Measurements from ENCODE around the gene RTL9.

Gene RTL9

DNA sequence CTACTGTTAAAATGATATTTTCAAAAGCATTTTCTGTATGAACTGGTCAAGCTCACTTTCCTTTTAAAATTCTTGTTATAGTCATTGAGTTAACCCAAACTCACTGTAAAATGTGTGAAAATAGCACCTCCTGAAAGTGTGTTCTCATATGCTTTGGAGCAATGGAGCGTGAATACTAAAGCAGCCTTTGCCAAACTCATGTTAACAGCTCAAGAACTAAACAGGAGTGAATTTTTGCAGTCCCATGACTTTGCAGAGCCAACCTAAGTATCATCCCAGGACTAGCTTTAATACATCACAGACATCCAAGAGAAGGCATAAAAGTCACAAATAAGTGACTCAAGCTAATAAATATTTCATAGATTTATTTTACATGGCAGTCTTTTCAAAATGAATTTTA lies 43.1 kb upstream of the RTL9 start:
- Histone ChIP-seq H4K91ac (ENCODE audit: low read length) (no peak overlapping the region), H3K4me2 (ENCODE audit: low read length, poor library complexity, severe bottlenecking) (peak overlapping the region; percentile 34), H3K4me3 (ENCODE audit: insufficient read depth in 1 of 2, low read depth in 1 of 2, low read length in 2 of 2) (peak overlapping the region in 1 of 2 experiments; percentile 83), H2BK120ac (ENCODE audit: low read depth, low read length) (no peak overlapping the region), H2BK5ac (ENCODE audit: low read depth, low read length, poor library complexity, severe bottlenecking) (no peak overlapping the region), H2BK15ac (ENCODE audit: low read depth, poor library complexity, severe bottlenecking) (no peak overlapping the region), H3K14ac (ENCODE audit: low read length in 2 of 2) (no peak overlapping the region), H3K27me3 (ENCODE audit: control insufficient read depth in 1 of 2, insufficient read depth in 1 of 2, low read length in 2 of 2) (peaks cover 0 to 9% of the 10 kb centered on the region in 2 experiments), H3K79me1 (replicated peaks; ENCODE audit: low read length, poor library complexity, severe bottlenecking) (no peaks in the 10 kb centered on the region), H4K8ac (ENCODE audit: low read length) (no peak overlapping the region), H3K4me1 (ENCODE audit: control insufficient read depth, insufficient read depth, low read depth, low read length) (no peaks in the 10 kb centered on the region), H3K23ac (ENCODE audit: low read length in 2 of 2) (no peak overlapping the region), H2AK5ac (ENCODE audit: low read length, severe bottlenecking) (no peak overlapping the region), H3K9me3 (ENCODE audit: control insufficient read depth, low read length) (no peaks in the 10 kb centered on the region), H3K9ac (ENCODE audit: low read length) (peak overlapping the region; percentile 94), H2BK12ac (ENCODE audit: low read length in 2 of 2) (no peak overlapping the region), H3K27ac (ENCODE audit: low read length, poor library complexity, severe bottlenecking) (no peak overlapping the region), H3K36me3 (ENCODE audit: control insufficient read depth in 1 of 2, insufficient read depth in 2 of 2, low read depth in 1 of 2, low read length in 2 of 2) (no peaks in the 10 kb centered on the region), H3K4ac (ENCODE audit: low read depth in 1 of 2, low read length in 2 of 2) (no peak overlapping the region), H3K18ac (ENCODE audit: low read depth in 1 of 2, low read length in 2 of 2) (no peak overlapping the region), H2AFZ (ENCODE audit: low read depth, low read length) (no peak overlapping the region)
- 94% methylated on average over 1 of the region's 1 CpG for WGBS
- DNase-seq: no peak

- H4K8ac ChIP-seq (ENCODE audit: low read length): no peak overlapping the region
- no peak overlapping the region for H3K18ac ChIP-seq (ENCODE audit: low read depth in 1 of 2, low read length in 2 of 2)
- no peak overlapping the region for H3K14ac ChIP-seq (ENCODE audit: low read length in 2 of 2)
- H3K4me1 ChIP-seq (ENCODE audit: control insufficient read depth, insufficient read depth, low read depth, low read length): no peaks in the 10 kb centered on the region
- peaks cover 0 to 9% of the 10 kb centered on the region in 2 experiments for H3K27me3 ChIP-seq (ENCODE audit: control insufficient read depth in 1 of 2, insufficient read depth in 1 of 2, low read length in 2 of 2)
- H2AK5ac ChIP-seq (ENCODE audit: low read length, severe bottlenecking): no peak overlapping the region
- no peak overlapping the region for H3K23ac ChIP-seq (ENCODE audit: low read length in 2 of 2)
- peak overlapping the region in 1 of 2 experiments; percentile 83 for H3K4me3 ChIP-seq (ENCODE audit: insufficient read depth in 1 of 2, low read depth in 1 of 2, low read length in 2 of 2)
- H3K27ac ChIP-seq (ENCODE audit: low read length, poor library complexity, severe bottlenecking): peak overlapping the region; percentile 43
- H3K36me3 ChIP-seq (ENCODE audit: control insufficient read depth in 1 of 2, insufficient read depth in 2 of 2, low read depth in 1 of 2, low read length in 2 of 2): no peaks in the 10 kb centered on the region
- no peak overlapping the region for H2BK120ac ChIP-seq (ENCODE audit: low read depth, low read length)
- H3K9me3 ChIP-seq (ENCODE audit: control insufficient read depth, low read length): no peaks in the 10 kb centered on the region
- H2AFZ ChIP-seq (ENCODE audit: low read depth, low read length): no peak overlapping the region
- H3K9ac ChIP-seq (ENCODE audit: low read length): peak overlapping the region; percentile 94
- H4K91ac ChIP-seq (ENCODE audit: low read length): no peak overlapping the region
- no peak overlapping the region for H3K4ac ChIP-seq (ENCODE audit: low read depth in 1 of 2, low read length in 2 of 2)
- H2BK12ac ChIP-seq (ENCODE audit: low read length in 2 of 2): no peak overlapping the region
- no peak overlapping the region for H2BK5ac ChIP-seq (ENCODE audit: low read depth, low read length, poor library complexity, severe bottlenecking)
- H3K79me1 ChIP-seq (replicated peaks; ENCODE audit: low read length, poor library complexity, severe bottlenecking): no peaks in the 10 kb centered on the region
- peak overlapping the region; percentile 56 for H3K4me2 ChIP-seq (ENCODE audit: low read length, poor library complexity, severe bottlenecking)
- 2% methylated on average over 6 of the region's 12 CpGs for WGBS
- DNase-seq: peak; percentile 33
- no peak overlapping the region for H2BK15ac ChIP-seq (ENCODE audit: low read depth, poor library complexity, severe bottlenecking)
Observed at GRCh38 chrX:110316351-110317060, 42.1 kb upstream of the RTL9 start.

GRCh38 chrX:110317061-110317819 lies 41.4 kb upstream of the RTL9 start:
- no peaks in the 10 kb centered on the region for H3K36me3 ChIP-seq (ENCODE audit: control insufficient read depth in 1 of 2, insufficient read depth in 2 of 2, low read depth in 1 of 2, low read length in 2 of 2)
- H3K79me1 ChIP-seq (replicated peaks; ENCODE audit: low read length, poor library complexity, severe bottlenecking): no peaks in the 10 kb centered on the region
- H2BK120ac ChIP-seq (ENCODE audit: low read depth, low read length): peak overlapping the region; percentile 73
- 3% methylated on average over 13 of the region's 40 CpGs for WGBS
- peak overlapping the region; percentile 56 for H3K27ac ChIP-seq (ENCODE audit: low read length, poor library complexity, severe bottlenecking)
- peak overlapping the region; percentile 69 for H2BK15ac ChIP-seq (ENCODE audit: low read depth, poor library complexity, severe bottlenecking)
- H2BK12ac ChIP-seq (ENCODE audit: low read length in 2 of 2): peak overlapping the region in 1 of 2 experiments; percentile 77
- H3K23ac ChIP-seq (ENCODE audit: low read length in 2 of 2): no peak overlapping the region
- H4K8ac ChIP-seq (ENCODE audit: low read length): peak overlapping the region; percentile 75
- H3K4ac ChIP-seq (ENCODE audit: low read depth in 1 of 2, low read length in 2 of 2): peak overlapping the region; percentile 71 to 75
- H3K18ac ChIP-seq (ENCODE audit: low read depth in 1 of 2, low read length in 2 of 2): peak overlapping the region; percentile 81 to 86
- H3K4me1 ChIP-seq (ENCODE audit: control insufficient read depth, insufficient read depth, low read depth, low read length): no peaks in the 10 kb centered on the region
- no peak overlapping the region for H2AFZ ChIP-seq (ENCODE audit: low read depth, low read length)
- H3K27me3 ChIP-seq (ENCODE audit: control insufficient read depth in 1 of 2, insufficient read depth in 1 of 2, low read length in 2 of 2): peaks cover 0 to 9% of the 10 kb centered on the region in 2 experiments
- no peak overlapping the region for H2AK5ac ChIP-seq (ENCODE audit: low read length, severe bottlenecking)
- H3K9ac ChIP-seq (ENCODE audit: low read length): peak overlapping the region; percentile 94
- no peaks in the 10 kb centered on the region for H3K9me3 ChIP-seq (ENCODE audit: control insufficient read depth, low read length)
- H3K4me2 ChIP-seq (ENCODE audit: low read length, poor library complexity, severe bottlenecking): peak overlapping the region; percentile 56
- no peak overlapping the region for H2BK5ac ChIP-seq (ENCODE audit: low read depth, low read length, poor library complexity, severe bottlenecking)
- H3K4me3 ChIP-seq (ENCODE audit: insufficient read depth in 1 of 2, low read depth in 1 of 2, low read length in 2 of 2): peak overlapping the region; percentile 83 to 86
- peak overlapping the region; percentile 97 for H4K91ac ChIP-seq (ENCODE audit: low read length)
- peak overlapping the region in 1 of 2 experiments; percentile 94 for H3K14ac ChIP-seq (ENCODE audit: low read length in 2 of 2)
- DNase-seq: peak; percentile 28

Measured in mesenchymal stem cell (in vitro differentiated cells and primary cell).